Measurements from ENCODE around the gene CCDC88C.

CCDC88C gene

GRCh38 chr14:91326514-91327249 lies 90.9 kb downstream of the CCDC88C start:
- DNase-seq = no peak

- DNase-seq = no peak
Measured at GRCh38 chr14:91324606-91325575, 92.7 kb downstream of the CCDC88C start.

- peak; percentile 95 for DNase-seq
Measured at GRCh38 chr14:91323671-91324605, 93.7 kb downstream of the CCDC88C start.

GRCh38 chr14:91323031-91323430 lies 94.6 kb downstream of the CCDC88C start:
- no peak for DNase-seq

- DNase-seq = no peak
Measured at GRCh38 chr14:91322623-91323022, 95.0 kb downstream of the CCDC88C start.

GRCh38 chr14:91321131-91321530 lies 96.5 kb downstream of the CCDC88C start:
- no peak for DNase-seq

- no peak for DNase-seq
Measured at GRCh38 chr14:91320266-91320665, 97.4 kb downstream of the CCDC88C start.

GRCh38 chr14:91318911-91319310 lies 98.7 kb downstream of the CCDC88C start:
- no peak for DNase-seq

GRCh38 chr14:91317381-91318308 lies 100.0 kb downstream of the CCDC88C start:
- peak; percentile 79 for DNase-seq

GRCh38 chr14:91316761-91317160 lies 100.9 kb downstream of the CCDC88C start:
- no peak for DNase-seq

GRCh38 chr14:91315844-91316267 lies 101.8 kb downstream of the CCDC88C start:
- DNase-seq = peak; percentile 80

GRCh38 chr14:91313852-91314251 lies 103.8 kb downstream of the CCDC88C start:
- DNase-seq = no peak

GRCh38 chr14:91313154-91313850 lies 104.3 kb downstream of the CCDC88C start:
- no peak for DNase-seq

GRCh38 chr14:91311284-91311662 lies 106.3 kb downstream of the CCDC88C start:
- DNase-seq = peak; percentile 51

GRCh38 chr14:91310606-91311283 lies 106.9 kb downstream of the CCDC88C start:
- DNase-seq = peak; percentile 40

- DNase-seq = no peak
Measured at GRCh38 chr14:91309756-91310280, 107.8 kb downstream of the CCDC88C start.

- DNase-seq = no peak
Measured at GRCh38 chr14:91308337-91308736, 109.3 kb downstream of the CCDC88C start.

GRCh38 chr14:91307652-91308051 lies 110.0 kb downstream of the CCDC88C start:
- no peak for DNase-seq

- DNase-seq = no peak
Measured at GRCh38 chr14:91307046-91307445, 110.6 kb downstream of the CCDC88C start.

GRCh38 chr14:91306547-91306946 lies 111.1 kb downstream of the CCDC88C start:
- DNase-seq = no peak
